Stimulated activated CD8-positive, alpha-beta memory T cell treated with anti-CD3 and anti-CD28 coated beads, Interleukin-12 subunit alpha, Interleukin-12 subunit beta, amount 100 ng/mL, for 24 hours (primary cell): ENCODE measurements around the gene ZNF804A.
"Not testable (repeated sequence)": the region's sequence is repeated elsewhere in the genome, so short reads cannot be mapped to it uniquely, and the experiment has no call there.

Experiments
- DNase-seq: peaks from one replicate; pipeline ENCODE4 v3.0.0-alpha.2; 2020; ENCODE audit errors: extremely low read depth

Gene ZNF804A

GRCh38 chr2:184824597-184824996 lies 226.3 kb downstream of the ZNF804A start:
- DNase-seq, result no peak

GRCh38 chr2:184830531-184830930 lies 232.2 kb downstream of the ZNF804A start:
- no peak for DNase-seq

GRCh38 chr2:184834699-184835397 lies 236.5 kb downstream of the ZNF804A start:
- DNase-seq, result no peak

GRCh38 chr2:184835398-184835715 lies 237.0 kb downstream of the ZNF804A start:
- no peak for DNase-seq

DNA sequence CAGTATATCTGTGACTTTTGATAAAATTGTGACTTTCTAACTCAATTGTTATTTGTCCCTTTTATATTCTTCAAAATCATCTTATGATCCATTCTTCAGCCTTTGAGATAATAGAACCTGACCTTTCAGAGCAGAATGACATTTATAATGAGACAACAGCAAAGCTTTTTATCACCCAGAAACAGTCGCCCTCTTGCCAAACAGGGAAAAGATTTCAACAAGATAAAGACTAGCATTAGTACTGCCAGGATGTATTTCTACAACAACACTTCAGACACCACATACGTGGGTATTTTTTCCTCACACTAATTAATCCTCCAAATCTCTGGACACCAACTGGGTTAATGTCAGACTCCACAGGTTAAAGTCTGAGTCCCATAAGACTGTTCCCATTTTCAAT lies 249.0 kb downstream of the ZNF804A start:
- no peak for DNase-seq

DNA sequence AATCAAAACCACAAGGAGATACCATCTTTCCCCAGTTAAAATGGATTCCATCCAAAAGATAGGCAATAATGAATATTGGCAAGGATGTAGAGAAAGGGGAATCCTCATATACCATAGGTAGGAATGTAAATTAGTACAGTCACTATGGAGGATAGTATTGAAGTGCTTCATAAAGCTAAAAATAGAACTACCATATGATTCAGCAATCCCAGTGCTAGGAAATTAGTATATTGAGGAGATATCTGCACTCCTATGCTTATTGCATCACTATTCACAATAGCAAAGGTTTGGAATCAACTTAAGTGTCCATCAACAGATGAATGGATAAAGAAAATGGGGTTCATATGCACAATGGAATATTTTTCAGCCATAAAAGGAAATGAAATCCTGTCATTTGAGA lies 251.2 kb downstream of the ZNF804A start:
- DNase-seq, result no peak

DNA sequence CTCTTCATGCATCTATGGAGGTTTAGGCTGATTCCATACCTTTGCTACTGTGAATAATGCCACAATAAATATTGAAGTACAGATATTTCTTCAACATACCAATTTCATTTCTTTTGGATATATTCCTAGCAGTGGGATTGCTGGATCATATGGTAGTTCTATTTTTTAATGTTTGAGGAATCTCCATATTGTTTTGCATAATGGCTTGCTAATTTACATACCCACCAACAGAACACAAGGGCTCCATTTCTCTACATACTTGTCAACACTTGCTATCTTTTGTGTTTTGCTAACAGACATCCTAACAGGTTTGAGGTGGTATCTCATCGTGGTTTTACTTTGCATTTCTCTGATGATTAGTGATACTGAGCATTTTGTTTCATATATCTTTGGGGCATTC lies 253.2 kb downstream of the ZNF804A start:
- DNase-seq, result no peak

DNA sequence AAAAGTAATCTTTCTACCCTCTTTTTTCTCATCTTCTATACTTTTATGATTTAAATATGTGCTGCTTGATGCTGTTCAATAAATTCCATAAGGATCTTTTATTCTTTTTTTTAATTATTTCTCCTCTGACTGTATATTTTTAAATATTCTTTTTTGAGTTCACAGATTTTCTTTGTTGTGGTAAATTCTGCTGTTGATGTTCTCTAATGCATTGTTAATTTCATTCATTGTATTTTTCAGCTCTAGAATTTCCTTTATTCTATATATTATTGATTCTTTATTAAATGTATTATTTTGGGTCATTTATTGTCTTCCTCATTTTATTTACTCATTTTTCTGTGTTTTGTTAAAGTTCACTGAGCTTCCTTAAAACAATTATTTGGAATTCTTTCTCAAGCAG lies 260.9 kb downstream of the ZNF804A start:
- no peak for DNase-seq

- DNase-seq, result no peak
These were observed 262.4 kb downstream of the ZNF804A start for GRCh38 chr2:184860744-184861143.

DNA sequence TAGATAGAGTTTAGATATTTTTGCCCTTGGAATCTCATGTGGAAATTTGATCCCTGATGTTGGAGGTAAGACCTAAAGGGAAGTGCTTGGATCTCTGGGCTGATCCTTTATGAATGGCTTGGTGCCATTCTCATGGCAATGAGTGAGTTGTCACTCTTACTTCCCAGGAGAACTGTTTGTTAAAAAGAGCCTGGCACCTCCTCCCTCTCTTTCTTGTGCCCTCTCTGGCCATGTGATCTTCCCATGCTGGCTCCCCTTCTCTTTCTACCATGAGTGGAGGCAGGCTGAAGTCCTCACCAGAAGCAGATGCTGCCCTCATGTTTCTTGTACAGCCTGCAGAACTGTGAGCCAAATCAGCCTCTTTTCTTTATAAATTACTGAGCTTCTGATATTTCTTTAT lies 276.9 kb downstream of the ZNF804A start:
- DNase-seq, result no peak

- no peak for DNase-seq
These were observed 277.6 kb downstream of the ZNF804A start for GRCh38 chr2:184875911-184876310.

DNA sequence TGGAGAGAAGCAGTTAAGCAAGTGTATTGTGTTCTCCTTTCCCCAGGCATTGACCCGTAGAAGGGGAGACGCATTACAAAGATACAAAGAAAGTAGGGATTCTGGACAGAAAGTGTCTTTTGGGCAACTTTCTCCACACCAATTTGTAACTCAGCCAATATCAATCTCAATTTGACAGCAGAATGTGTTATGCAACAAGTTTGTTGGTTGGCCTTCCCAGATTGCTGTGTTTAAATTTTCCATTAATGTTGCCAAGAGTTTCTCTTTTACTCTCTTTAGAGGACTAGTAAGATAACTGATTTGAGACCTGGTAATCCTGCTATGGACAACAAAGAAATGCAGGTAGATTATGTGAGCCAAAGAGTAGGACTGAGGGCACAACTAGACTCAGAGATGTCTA lies 279.6 kb downstream of the ZNF804A start:
- no peak for DNase-seq

GRCh38 chr2:184879671-184880070 lies 281.3 kb downstream of the ZNF804A start:
- no peak for DNase-seq

DNA sequence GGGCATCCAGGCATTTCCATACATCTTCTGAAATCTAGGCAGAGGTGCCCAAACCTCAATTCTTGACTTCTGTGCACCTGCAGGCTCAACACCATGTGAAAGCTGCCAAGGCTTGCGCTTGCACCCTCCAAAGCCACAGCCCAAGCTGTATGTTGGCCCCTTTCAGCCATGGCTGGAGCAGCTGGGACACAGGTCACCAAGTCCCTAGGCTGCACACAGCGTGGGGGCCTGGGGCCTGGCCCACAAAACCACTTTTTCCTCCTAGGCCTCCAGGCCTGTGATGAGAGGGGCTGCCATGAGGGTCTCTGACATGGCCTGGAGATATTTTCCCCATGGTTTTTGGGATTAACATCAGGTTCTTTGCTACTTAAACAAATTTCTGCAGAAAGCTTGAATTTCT lies 288.3 kb downstream of the ZNF804A start:
- not testable (repeated sequence) for DNase-seq

DNA sequence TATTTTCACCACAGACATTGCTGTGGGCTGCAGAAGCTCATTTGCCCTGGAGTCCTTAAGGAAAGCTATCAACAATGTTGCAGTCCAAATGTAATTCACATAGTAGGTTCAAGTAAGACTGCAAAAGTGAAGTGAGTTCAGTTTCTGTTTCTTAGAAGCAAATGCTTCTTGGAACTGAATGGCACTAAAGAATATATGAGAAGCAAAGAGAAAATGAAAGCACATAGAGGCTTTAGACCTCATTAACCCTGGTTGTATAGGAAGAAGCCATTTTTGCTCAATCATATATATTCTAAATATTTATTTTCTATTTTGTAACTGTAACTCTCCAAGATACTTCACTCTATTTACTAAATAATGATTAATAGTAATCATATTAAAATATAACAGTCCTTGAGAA lies 292.0 kb downstream of the ZNF804A start:
- no peak for DNase-seq

DNA sequence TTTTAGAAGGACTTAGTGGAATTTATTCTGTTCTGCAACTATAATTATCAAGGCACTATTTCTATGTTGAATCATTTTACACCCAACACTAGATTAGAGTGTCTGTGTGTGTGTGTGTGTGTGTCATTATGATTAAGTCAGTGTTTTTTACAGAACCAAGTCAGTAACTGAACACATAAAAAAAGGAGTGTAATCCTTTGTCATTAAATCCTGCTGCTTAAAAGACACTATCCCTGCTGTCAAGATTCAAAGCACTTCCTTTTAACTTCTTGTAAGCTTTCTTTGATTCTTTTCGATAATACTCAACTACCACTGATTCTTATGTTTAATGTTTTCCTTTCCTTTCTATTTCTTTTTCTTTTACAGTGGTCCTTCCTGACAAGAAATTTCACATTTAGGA lies 306.7 kb downstream of the ZNF804A start:
- no peak for DNase-seq

GRCh38 chr2:184906160-184906559 lies 307.8 kb downstream of the ZNF804A start:
- DNase-seq, result no peak

DNA sequence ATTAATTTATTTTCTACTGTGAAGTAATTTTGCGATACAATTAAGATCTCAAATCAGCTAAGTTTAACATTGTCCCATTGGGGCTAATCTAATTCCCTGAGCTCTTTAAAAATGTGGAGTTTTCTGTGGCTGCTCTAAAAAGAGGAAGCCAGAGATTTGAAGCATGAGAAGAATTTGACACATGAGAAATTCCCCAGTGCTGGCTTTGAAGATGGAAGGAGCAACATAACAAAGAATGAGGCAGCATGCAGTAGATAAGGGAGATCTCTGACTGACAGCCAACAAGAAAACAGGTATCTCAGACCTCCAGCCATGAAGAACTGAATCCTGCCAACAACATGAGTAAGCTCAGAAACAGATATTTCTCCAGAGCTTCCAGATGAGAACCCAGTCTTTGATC lies 308.4 kb downstream of the ZNF804A start:
- no peak for DNase-seq

- no peak for DNase-seq
These were observed 310.6 kb downstream of the ZNF804A start for GRCh38 chr2:184908966-184909365.

DNA sequence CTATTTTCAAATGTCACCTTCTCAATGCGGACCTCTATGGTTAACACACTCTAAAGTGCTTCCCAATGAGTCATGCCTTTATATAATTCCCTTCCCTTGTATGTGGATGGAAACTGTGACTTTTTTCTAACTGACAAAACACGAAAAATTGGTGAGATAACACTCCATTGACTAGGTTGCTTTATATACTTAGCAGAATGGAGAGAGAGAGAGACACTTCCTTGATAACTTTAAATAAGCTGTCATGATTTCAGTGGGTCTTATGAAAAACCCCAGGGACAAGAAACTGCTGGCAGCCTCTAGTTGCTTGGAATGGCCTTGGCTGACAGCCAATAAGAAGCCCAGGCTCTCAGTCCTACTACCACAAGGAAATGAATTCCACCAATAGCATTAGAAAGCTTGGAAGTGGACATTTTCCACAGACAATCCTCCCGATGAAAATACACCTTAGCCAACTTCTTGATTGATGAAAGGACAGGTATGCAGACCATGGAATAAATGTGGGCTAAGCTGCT lies 322.2 kb downstream of the ZNF804A start:
- no peak for DNase-seq

DNA sequence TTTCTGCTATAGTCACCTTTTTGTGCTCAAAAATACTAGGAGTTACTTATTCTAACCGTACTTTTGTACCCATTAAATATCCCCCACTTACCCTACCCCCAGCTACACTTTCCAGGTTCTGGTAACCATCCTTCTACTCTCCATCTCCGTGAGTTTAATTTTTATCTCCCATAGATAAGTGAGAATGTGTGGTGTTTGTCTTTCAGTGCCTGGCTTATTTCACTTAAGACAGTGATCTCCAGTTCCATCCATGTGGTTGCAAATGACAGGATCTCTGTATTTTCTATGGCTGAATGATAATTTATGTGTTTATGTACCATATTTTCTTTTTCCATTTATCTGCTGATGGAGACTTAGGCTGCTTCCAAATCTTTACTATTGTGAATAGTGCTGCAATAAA lies 323.3 kb downstream of the ZNF804A start:
- DNase-seq, result no peak

GRCh38 chr2:184923751-184924150 lies 325.4 kb downstream of the ZNF804A start:
- no peak for DNase-seq

DNA sequence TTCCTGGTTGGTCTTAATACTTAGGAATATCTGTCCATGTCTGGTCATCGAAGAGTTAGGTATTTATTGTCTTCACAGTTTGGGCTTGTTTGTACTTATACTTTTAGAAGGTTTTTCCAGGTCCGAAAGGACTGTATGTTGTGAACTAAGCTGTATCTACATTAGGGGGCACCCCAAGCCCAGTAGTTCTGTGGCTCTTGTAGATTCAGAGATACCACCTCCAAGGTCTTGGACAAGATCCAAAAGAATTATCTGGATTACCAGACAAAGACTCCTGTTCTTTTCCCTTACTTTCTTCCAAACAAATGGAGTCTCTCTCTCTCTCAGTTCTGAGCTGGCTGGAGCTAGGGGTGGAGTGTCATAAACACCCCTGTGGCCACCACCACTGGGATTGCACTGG lies 328.7 kb downstream of the ZNF804A start:
- no peak for DNase-seq

DNA sequence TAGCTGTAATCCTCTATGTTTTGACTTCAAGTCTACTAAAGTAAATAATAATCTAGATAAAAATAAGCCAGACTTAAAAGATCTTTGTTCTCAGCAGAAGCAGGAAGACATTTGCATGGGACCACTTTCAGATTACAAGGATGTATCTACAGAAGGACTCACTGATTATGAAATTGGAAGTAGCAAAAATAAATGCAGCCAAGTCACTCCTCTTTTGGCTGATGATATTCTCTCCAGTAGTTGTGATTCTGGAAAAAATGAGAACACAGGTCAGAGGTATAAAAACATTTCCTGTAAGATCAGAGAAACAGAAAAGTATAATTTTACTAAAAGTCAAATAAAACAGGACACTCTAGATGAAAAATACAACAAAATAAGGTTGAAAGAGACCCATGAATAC lies 338.4 kb downstream of the ZNF804A start:
- no peak for DNase-seq
